WTC11 (cell line): ENCODE data around the gene TP53AIP1. TPM values are rescaled to one million over a fixed set of nuclear protein-coding genes. Genes with fewer than 3 reads are reported as not detected.

Experiments used
- ATAC-seq: fragments of 200-7000 bp; cut with Tn5 transposase; 2 replicates; pipeline ENCODE4 v1.10.0; 2021; ENCODE audit warnings: mild to moderate bottlenecking, moderate library complexity
- CTCF ChIA-PET: fragments of 300-600 bp; sonication (Branson Sonifier 250); formaldehyde crosslinking; loops from one replicate; lab custom pipeline; 2021; ENCODE audit warnings: antibody characterized with exemption; lab: Charles Lee
- POLR2A ChIA-PET: fragments of 350-600 bp; sonication (Branson Sonifier 250); formaldehyde crosslinking; loops from one replicate; lab custom pipeline; 2021; ENCODE audit warnings: antibody characterized with exemption; lab: Charles Lee
- DNase-seq: peaks from one replicate; pipeline ENCODE4 v3.0.0; 2021; ENCODE audit warnings: low spot score
- H3K27ac Mint-ChIP-seq: 2 replicates; pipeline ENCODE4 v1.8.0; 2021; ENCODE audit warnings: mixed read lengths
- H3K27me3 Mint-ChIP-seq: 2 replicates; pipeline ENCODE4 v1.8.0; 2021; ENCODE audit warnings: low read depth, mild to moderate bottlenecking, moderate library complexity, mixed read lengths
- H3K36me3 Mint-ChIP-seq: 2 replicates; pipeline ENCODE4 v1.8.0; 2021; ENCODE audit warnings: mixed read lengths
- H3K4me1 Mint-ChIP-seq: 2 replicates; pipeline ENCODE4 v1.8.0; 2022; ENCODE audit warnings: mixed read lengths
- H3K4me3 Mint-ChIP-seq: 2 replicates; pipeline ENCODE4 v1.8.0; 2021; ENCODE audit warnings: mild to moderate bottlenecking, moderate library complexity, mixed read lengths
- H3K9me3 Mint-ChIP-seq: 2 replicates; pipeline ENCODE4 v1.8.0; 2021; ENCODE audit warnings: mixed read lengths
- CBFB ChIP-seq: sonication (generic); formaldehyde crosslinking; IDR thresholded peaks from 2 replicates; pipeline ENCODE4 v1.8.1; 2022; ENCODE audit warnings: mild to moderate bottlenecking, low read depth, missing genetic modification reagents
- CREM ChIP-seq: sonication (generic); formaldehyde crosslinking; IDR thresholded peaks from 2 replicates; pipeline ENCODE4 v1.8.1; 2022; ENCODE audit warnings: mild to moderate bottlenecking, missing genetic modification reagents, moderate library complexity
- E2F1 ChIP-seq: sonication (generic); formaldehyde crosslinking; IDR thresholded peaks from 2 replicates; pipeline ENCODE4 v1.8.0; 2022; ENCODE audit warnings: mild to moderate bottlenecking, missing genetic modification reagents
- ESRRA ChIP-seq: sonication (generic); formaldehyde crosslinking; IDR thresholded peaks from 2 replicates; pipeline ENCODE4 v1.8.1; 2022; ENCODE audit warnings: mild to moderate bottlenecking, missing genetic modification reagents, borderline replicate concordance
- FOXJ3 ChIP-seq: sonication (generic); formaldehyde crosslinking; IDR thresholded peaks from 2 replicates; pipeline ENCODE4 v1.9.0; 2021; ENCODE audit warnings: missing genetic modification reagents, mild to moderate bottlenecking, borderline replicate concordance
- FOXK1 ChIP-seq: sonication (generic); formaldehyde crosslinking; IDR thresholded peaks from 2 replicates; pipeline ENCODE4 v1.8.0; 2022; ENCODE audit warnings: mild to moderate bottlenecking, moderate library complexity, missing genetic modification reagents
- GTF2I ChIP-seq: fragments of 250-450 bp; sonication (Bioruptor Pico); conservative IDR thresholded peaks from 2 replicates; pipeline ENCODE4 v1.4.0; 2021; ENCODE audit warnings: mild to moderate bottlenecking
- RELA ChIP-seq: sonication (generic); formaldehyde crosslinking; IDR thresholded peaks from 2 replicates; pipeline ENCODE4 v1.8.1; 2022; ENCODE audit warnings: missing genetic modification reagents, mild to moderate bottlenecking, borderline replicate concordance
- RORB ChIP-seq: fragments of 250-450 bp; sonication (Bioruptor Pico); IDR thresholded peaks from 2 replicates; pipeline ENCODE4 v1.9.0; 2021; ENCODE audit warnings: mild to moderate bottlenecking
- SMAD3 ChIP-seq: sonication (generic); formaldehyde crosslinking; IDR thresholded peaks from 2 replicates; pipeline ENCODE4 v1.8.0; 2022; ENCODE audit warnings: missing genetic modification reagents, mild to moderate bottlenecking, borderline replicate concordance
- SMAD4 ChIP-seq: sonication (generic); formaldehyde crosslinking; IDR thresholded peaks from 2 replicates; pipeline ENCODE4 v1.8.0; 2022; ENCODE audit warnings: mild to moderate bottlenecking, missing genetic modification reagents
- TP53 ChIP-seq: sonication (generic); formaldehyde crosslinking; IDR thresholded peaks from 2 replicates; pipeline ENCODE4 v1.8.1; 2023; ENCODE audit warnings: mild to moderate bottlenecking, missing genetic modification reagents
- ZBTB43 ChIP-seq: sonication (generic); formaldehyde crosslinking; IDR thresholded peaks from 2 replicates; pipeline ENCODE4 v1.8.1; 2023; ENCODE audit warnings: mild to moderate bottlenecking, missing genetic modification reagents
- ZNF232 ChIP-seq: sonication (generic); formaldehyde crosslinking; IDR thresholded peaks from 2 replicates; pipeline ENCODE4 v1.8.0; 2022; ENCODE audit warnings: mild to moderate bottlenecking, missing genetic modification reagents
- ZNF317 ChIP-seq: sonication (generic); formaldehyde crosslinking; IDR thresholded peaks from 2 replicates; pipeline ENCODE4 v1.8.1; 2023; ENCODE audit warnings: low read depth, mild to moderate bottlenecking, moderate library complexity, missing genetic modification reagents, borderline replicate concordance
- ZNF425 ChIP-seq: fragments of 250-450 bp; sonication (Bioruptor Pico); conservative IDR thresholded peaks from 2 replicates; pipeline ENCODE4 v1.9.0; 2021; ENCODE audit warnings: mild to moderate bottlenecking
- ZNF512 ChIP-seq: sonication (generic); formaldehyde crosslinking; IDR thresholded peaks from 2 replicates; pipeline ENCODE4 v1.8.1; 2022; ENCODE audit warnings: missing genetic modification reagents, borderline replicate concordance
- total RNA-seq: library from RNA; stranded (reverse); gene quantifications from 3 replicates; pipeline ENCODE4 v1.2.3, GENCODE V29; 2021
- TF ChIP-seq, protein P1 (sequence below): sonication (generic); formaldehyde crosslinking; IDR thresholded peaks from 2 replicates; pipeline ENCODE4 v1.8.1; 2023; ENCODE audit warnings: mild to moderate bottlenecking, missing genetic modification reagents, moderate library complexity

TP53AIP1 gene
- total RNA-seq, 1 experiment from 2014 or later = 0.07 TPM

- ATAC-seq = peak; percentile 87
- no peaks in the 10 kb centered on the region for H3K4me1 Mint-ChIP-seq
- H3K4me3 Mint-ChIP-seq = no peak overlapping the region
- peaks cover 13% of the 10 kb centered on the region for H3K27me3 Mint-ChIP-seq
- H3K36me3 Mint-ChIP-seq = no peaks in the 10 kb centered on the region
- TF ChIP-seq FOXJ3 (CRISPR knock-in tag) = no peak
- TF ChIP-seq RORB (CRISPR knock-in tag) = no peak
- TF ChIP-seq ESRRA = no peak
- no peak for TF ChIP-seq SMAD4 (CRISPR knock-in tag)
- TF ChIP-seq CREM (CRISPR knock-in tag) = no peak
- TF ChIP-seq E2F1 (CRISPR knock-in tag) = no peak
- TF ChIP-seq FOXK1 (CRISPR knock-in tag) = no peak
- TF ChIP-seq RELA (CRISPR knock-in tag) = no peak
- no peak overlapping the region for H3K27ac Mint-ChIP-seq
- ChIA-PET CTCF (interaction anchor here (0.6 to 3.3 kb wide), 19 partner anchors 8 to 776 kb away, joined by 3 to 100 read pairs (median 7); partner anchors contain the start of gene KCNJ5), POLR2A (no interaction called here)
- H3K9me3 Mint-ChIP-seq = no peaks in the 10 kb centered on the region
- peak; percentile 52 for DNase-seq
Observed at GRCh38 chr11:128948583-128948982, 5.9 kb upstream of the TP53AIP1 start.

- no peak overlapping the region for H3K27ac Mint-ChIP-seq
- no peaks in the 10 kb centered on the region for H3K4me1 Mint-ChIP-seq
- ATAC-seq (no peak), DNase-seq (no peak)
- CTCF ChIA-PET = interaction anchor here (1.1 to 3.3 kb wide), 9 partner anchors 9 to 76 kb away, joined by 3 to 100 read pairs (median 10); no protein-coding TSS in a partner anchor
- TF ChIP-seq TP53 (CRISPR knock-in tag) (no peak), GTF2I (no peak), ZNF232 (CRISPR knock-in tag) (no peak), ZNF317 (CRISPR knock-in tag) (no peak), ZNF425 (CRISPR knock-in tag) (no peak), ZNF512 (CRISPR knock-in tag) (no peak), ZBTB43 (CRISPR knock-in tag) (no peak), CBFB (CRISPR knock-in tag) (no peak), SMAD3 (no peak)
- TF ChIP-seq, protein P1, sequence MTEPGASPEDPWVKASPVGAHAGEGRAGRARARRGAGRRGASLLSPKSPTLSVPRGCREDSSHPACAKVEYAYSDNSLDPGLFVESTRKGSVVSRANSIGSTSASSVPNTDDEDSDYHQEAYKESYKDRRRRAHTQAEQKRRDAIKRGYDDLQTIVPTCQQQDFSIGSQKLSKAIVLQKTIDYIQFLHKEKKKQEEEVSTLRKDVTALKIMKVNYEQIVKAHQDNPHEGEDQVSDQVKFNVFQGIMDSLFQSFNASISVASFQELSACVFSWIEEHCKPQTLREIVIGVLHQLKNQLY (CRISPR knock-in tag) = no peak
- POLR2A ChIA-PET = no interaction called here
- H3K9me3 Mint-ChIP-seq = no peaks in the 10 kb centered on the region
- no peaks in the 10 kb centered on the region for H3K36me3 Mint-ChIP-seq
- H3K27me3 Mint-ChIP-seq = peaks cover 13% of the 10 kb centered on the region
- H3K4me3 Mint-ChIP-seq = no peak overlapping the region
Observed at GRCh38 chr11:128947773-128948172, 5.1 kb upstream of the TP53AIP1 start.
